GM23338 (cell line): ENCODE measurements around the gene B3GALNT2. TPM values are rescaled to one million over a fixed set of nuclear protein-coding genes. Genes with fewer than 3 reads are reported as not detected.

Source experiments
- ATAC-seq: fragments of 200-7000 bp; cut with Tn5 transposase; 3 replicates; pipeline ENCODE4 v1.9.1; 2020
- DNase-seq: peaks from one replicate; pipeline ENCODE4 v3.0.0-alpha.2; 2015; ENCODE audit warnings: low spot score
- H2AFZ ChIP-seq: fragments of 200-600 bp; sonication (generic); 2 replicates; pipeline ENCODE4 v1.8.0; 2016; ENCODE audit warnings: antibody characterized with exemption, mild to moderate bottlenecking, moderate library complexity
- H3F3A ChIP-seq: fragments of 200-600 bp; sonication (generic); replicated peaks from 2 replicates; pipeline ENCODE4 v1.8.0; 2017; ENCODE audit warnings: antibody characterized with exemption, mixed run types, low read depth
- H3K27ac ChIP-seq: fragments of 200-600 bp; sonication (generic); 2 replicates; pipeline ENCODE4 v1.6.1; 2016; ENCODE audit warnings: low read depth
- H3K27me3 ChIP-seq: fragments of 200-600 bp; sonication (generic); 2 replicates; pipeline ENCODE4 v1.8.0; 2016; ENCODE audit warnings: mild to moderate bottlenecking, mixed run types, moderate library complexity; ENCODE audit not compliant: insufficient read depth
- H3K36me3 ChIP-seq: fragments of 200-600 bp; sonication (generic); 2 replicates; pipeline ENCODE4 v1.8.0; 2016; ENCODE audit warnings: mild to moderate bottlenecking; ENCODE audit not compliant: insufficient read depth
- H3K4me1 ChIP-seq: fragments of 200-600 bp; sonication (generic); 2 replicates; pipeline ENCODE4 v1.8.0; 2016; ENCODE audit warnings: mild to moderate bottlenecking, moderate library complexity; ENCODE audit not compliant: insufficient read depth
- H3K4me2 ChIP-seq: fragments of 200-600 bp; sonication (generic); 2 replicates; pipeline ENCODE4 v1.7.1; 2017; ENCODE audit warnings: mixed run types
- H3K4me3 ChIP-seq: fragments of 200-600 bp; sonication (generic); 2 replicates; pipeline ENCODE4 v1.6.1; 2016; ENCODE audit warnings: mixed run types
- H3K79me2 ChIP-seq: fragments of 200-600 bp; sonication (generic); replicated peaks from 2 replicates; pipeline ENCODE4 v1.8.0; 2017; ENCODE audit warnings: mild to moderate bottlenecking; ENCODE audit not compliant: insufficient read depth
- H3K9me2 ChIP-seq: fragments of 200-600 bp; sonication (generic); 2 replicates; pipeline ENCODE4 v1.8.0; 2017; ENCODE audit not compliant: insufficient read depth
- H4K20me1 ChIP-seq: fragments of 200-600 bp; sonication (generic); replicated peaks from 2 replicates; pipeline ENCODE4 v1.8.0; 2017; ENCODE audit warnings: mild to moderate bottlenecking; ENCODE audit not compliant: insufficient read depth
- H3K27ac Mint-ChIP-seq: 2 replicates; pipeline ENCODE4 v1.8.0; 2020; ENCODE audit warnings: inconsistent platforms, mild to moderate bottlenecking, moderate library complexity, mixed read lengths
- H3K27me3 Mint-ChIP-seq: 3 replicates; pipeline ENCODE4 v1.8.0; 2022; ENCODE audit warnings: low read depth, mild to moderate bottlenecking, moderate library complexity, mixed read lengths, inconsistent platforms; ENCODE audit not compliant: insufficient read depth, poor library complexity
- H3K36me3 Mint-ChIP-seq: 3 replicates; pipeline ENCODE4 v1.8.0; 2021; ENCODE audit warnings: low read depth, mild to moderate bottlenecking, inconsistent platforms, moderate library complexity, mixed read lengths
- H3K4me1 Mint-ChIP-seq: 3 replicates; pipeline ENCODE4 v1.8.0; 2020; ENCODE audit warnings: mild to moderate bottlenecking, inconsistent platforms, mixed read lengths
- H3K4me3 Mint-ChIP-seq: 3 replicates; pipeline ENCODE4 v1.8.0; 2021; ENCODE audit warnings: moderate library complexity, mild to moderate bottlenecking, inconsistent platforms, mixed read lengths
- H3K9me3 Mint-ChIP-seq: 3 replicates; pipeline ENCODE4 v1.8.0; 2020; ENCODE audit warnings: moderate library complexity, mild to moderate bottlenecking, inconsistent platforms, mixed read lengths
- CREB1 ChIP-seq: fragments of 250-450 bp; sonication (Bioruptor Pico); IDR thresholded peaks from 2 replicates; pipeline ENCODE4 v1.5.0; 2020; ENCODE audit warnings: low read depth, mild to moderate bottlenecking, moderate library complexity
- CTCF ChIP-seq, 2 experiments: fragments of 200-600 bp in 1 of 2; sonication (generic) in 1 of 2; conservative IDR thresholded peaks; 2 replicates each; pipeline versions ENCODE4 v1.5.1 to v1.6.1; 2016 to 2017; ENCODE audit warnings: antibody characterized with exemption in 2 of 2, low read depth in 2 of 2, mild to moderate bottlenecking in 2 of 2, moderate library complexity in 1 of 2
- NANOG ChIP-seq: IDR thresholded peaks from 2 replicates; pipeline ENCODE4 v1.6.1; 2016; ENCODE audit warnings: antibody characterized with exemption, borderline replicate concordance
- POLR2AphosphoS5 ChIP-seq: IDR thresholded peaks from 2 replicates; pipeline ENCODE4 v1.6.1; 2016; ENCODE audit warnings: antibody characterized with exemption, low read depth
- STAT1 ChIP-seq: IDR thresholded peaks from one replicate; pipeline ENCODE4 v1.6.1; 2016; ENCODE audit warnings: antibody characterized with exemption; ENCODE audit not compliant: unreplicated experiment
- polyA plus RNA-seq: library from polyadenylated mRNA; unstranded; fragments of >200 nt; fragmentation: Nextera tagmentation; extraction: Ambion mirVana; gene quantifications from 2 replicates; pipeline ENCODE4 v1.2.1, GENCODE V29; 2016
- total RNA-seq: library from RNA; depleted of rRNA; stranded (reverse); fragments of >200 nt; shearing (Covaris generic); gene quantifications from 2 replicates; pipeline ENCODE4 v1.2.3, GENCODE V29; 2014
- TF ChIP-seq, protein P1 (sequence below): fragments of 250-450 bp; sonication (Bioruptor Pico); IDR thresholded peaks from 2 replicates; pipeline ENCODE4 v1.5.0; 2020; ENCODE audit warnings: mild to moderate bottlenecking, moderate library complexity
- TF ChIP-seq, protein P2 (sequence below): IDR thresholded peaks from 2 replicates; pipeline ENCODE4 v1.6.1; 2016; ENCODE audit warnings: antibody characterized with exemption

Gene B3GALNT2
- total and polyA plus RNA-seq, 2 experiments from 2014 or later, result 14.4 to 48.8 TPM

DNA sequence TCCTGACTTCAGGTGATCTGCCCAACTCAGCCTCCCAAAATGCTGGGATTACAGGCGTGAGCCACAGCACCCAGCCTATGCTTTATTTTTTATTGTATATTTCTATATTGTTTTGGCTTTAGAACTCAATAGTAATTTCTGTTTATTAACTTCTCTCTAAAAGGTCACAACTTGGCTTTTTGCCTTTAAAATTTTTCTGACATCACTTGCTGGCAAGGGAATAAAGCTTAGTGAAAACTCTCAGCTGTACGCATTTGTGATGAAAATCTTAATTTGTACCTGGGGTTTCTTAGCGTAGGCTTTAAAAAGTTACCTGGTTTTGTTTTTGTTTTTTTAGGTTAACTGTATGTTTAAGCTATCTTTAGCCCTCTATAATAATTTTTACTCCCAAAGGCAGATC lies 36.2 kb downstream of the B3GALNT2 start:
- H3K27ac Mint-ChIP-seq, result no peak overlapping the region
- Histone ChIP-seq H3K27ac (no peak overlapping the region), H3K9me2 (no peaks in the 10 kb centered on the region), H4K20me1 (peaks cover 7% of the 10 kb centered on the region; the same call in 1 of the 2 replicates), H2AFZ (no peak overlapping the region), H3K4me3 (no peak overlapping the region), H3F3A (no peaks in the 10 kb centered on the region), H3K27me3 (no peaks in the 10 kb centered on the region), H3K4me2 (no peak overlapping the region), H3K4me1 (no peaks in the 10 kb centered on the region), H3K79me2 (no peaks in the 10 kb centered on the region; the same call in 1 of the 2 replicates), H3K36me3 (peaks cover 3% of the 10 kb centered on the region)
- no peak for ATAC-seq
- TF ChIP-seq POLR2AphosphoS5, result no peak
- no peak for TF ChIP-seq CREB1 (CRISPR knock-in tag)
- TF ChIP-seq CTCF (conservative IDR thresholded peaks at IDR 0.05; ENCODE audit: low read depth in 2 of 2), result no peak
- TF ChIP-seq, protein P1, sequence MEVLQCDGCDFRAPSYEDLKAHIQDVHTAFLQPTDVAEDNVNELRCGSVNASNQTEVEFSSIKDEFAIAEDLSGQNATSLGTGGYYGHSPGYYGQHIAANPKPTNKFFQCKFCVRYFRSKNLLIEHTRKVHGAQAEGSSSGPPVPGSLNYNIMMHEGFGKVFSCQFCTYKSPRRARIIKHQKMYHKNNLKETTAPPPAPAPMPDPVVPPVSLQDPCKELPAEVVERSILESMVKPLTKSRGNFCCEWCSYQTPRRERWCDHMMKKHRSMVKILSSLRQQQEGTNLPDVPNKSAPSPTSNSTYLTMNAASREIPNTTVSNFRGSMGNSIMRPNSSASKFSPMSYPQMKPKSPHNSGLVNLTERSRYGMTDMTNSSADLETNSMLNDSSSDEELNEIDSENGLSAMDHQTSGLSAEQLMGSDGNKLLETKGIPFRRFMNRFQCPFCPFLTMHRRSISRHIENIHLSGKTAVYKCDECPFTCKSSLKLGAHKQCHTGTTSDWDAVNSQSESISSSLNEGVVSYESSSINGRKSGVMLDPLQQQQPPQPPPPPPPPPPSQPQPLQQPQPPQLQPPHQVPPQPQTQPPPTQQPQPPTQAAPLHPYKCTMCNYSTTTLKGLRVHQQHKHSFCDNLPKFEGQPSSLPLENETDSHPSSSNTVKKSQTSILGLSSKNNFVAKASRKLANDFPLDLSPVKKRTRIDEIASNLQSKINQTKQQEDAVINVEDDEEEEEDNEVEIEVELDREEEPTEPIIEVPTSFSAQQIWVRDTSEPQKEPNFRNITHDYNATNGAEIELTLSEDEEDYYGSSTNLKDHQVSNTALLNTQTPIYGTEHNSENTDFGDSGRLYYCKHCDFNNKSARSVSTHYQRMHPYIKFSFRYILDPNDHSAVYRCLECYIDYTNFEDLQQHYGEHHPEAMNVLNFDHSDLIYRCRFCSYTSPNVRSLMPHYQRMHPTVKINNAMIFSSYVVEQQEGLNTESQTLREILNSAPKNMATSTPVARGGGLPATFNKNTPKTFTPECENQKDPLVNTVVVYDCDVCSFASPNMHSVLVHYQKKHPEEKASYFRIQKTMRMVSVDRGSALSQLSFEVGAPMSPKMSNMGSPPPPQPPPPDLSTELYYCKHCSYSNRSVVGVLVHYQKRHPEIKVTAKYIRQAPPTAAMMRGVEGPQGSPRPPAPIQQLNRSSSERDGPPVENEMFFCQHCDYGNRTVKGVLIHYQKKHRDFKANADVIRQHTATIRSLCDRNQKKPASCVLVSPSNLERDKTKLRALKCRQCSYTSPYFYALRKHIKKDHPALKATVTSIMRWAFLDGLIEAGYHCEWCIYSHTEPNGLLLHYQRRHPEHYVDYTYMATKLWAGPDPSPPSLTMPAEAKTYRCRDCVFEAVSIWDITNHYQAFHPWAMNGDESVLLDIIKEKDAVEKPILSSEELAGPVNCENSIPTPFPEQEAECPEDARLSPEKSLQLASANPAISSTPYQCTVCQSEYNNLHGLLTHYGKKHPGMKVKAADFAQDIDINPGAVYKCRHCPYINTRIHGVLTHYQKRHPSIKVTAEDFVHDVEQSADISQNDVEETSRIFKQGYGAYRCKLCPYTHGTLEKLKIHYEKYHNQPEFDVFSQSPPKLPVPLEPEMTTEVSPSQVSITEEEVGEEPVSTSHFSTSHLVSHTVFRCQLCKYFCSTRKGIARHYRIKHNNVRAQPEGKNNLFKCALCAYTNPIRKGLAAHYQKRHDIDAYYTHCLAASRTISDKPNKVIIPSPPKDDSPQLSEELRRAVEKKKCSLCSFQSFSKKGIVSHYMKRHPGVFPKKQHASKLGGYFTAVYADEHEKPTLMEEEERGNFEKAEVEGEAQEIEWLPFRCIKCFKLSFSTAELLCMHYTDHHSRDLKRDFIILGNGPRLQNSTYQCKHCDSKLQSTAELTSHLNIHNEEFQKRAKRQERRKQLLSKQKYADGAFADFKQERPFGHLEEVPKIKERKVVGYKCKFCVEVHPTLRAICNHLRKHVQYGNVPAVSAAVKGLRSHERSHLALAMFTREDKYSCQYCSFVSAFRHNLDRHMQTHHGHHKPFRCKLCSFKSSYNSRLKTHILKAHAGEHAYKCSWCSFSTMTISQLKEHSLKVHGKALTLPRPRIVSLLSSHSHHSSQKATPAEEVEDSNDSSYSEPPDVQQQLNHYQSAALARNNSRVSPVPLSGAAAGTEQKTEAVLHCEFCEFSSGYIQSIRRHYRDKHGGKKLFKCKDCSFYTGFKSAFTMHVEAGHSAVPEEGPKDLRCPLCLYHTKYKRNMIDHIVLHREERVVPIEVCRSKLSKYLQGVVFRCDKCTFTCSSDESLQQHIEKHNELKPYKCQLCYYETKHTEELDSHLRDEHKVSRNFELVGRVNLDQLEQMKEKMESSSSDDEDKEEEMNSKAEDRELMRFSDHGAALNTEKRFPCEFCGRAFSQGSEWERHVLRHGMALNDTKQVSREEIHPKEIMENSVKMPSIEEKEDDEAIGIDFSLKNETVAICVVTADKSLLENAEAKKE (CRISPR knock-in tag), result no peak
- H3K4me3 Mint-ChIP-seq, result no peak overlapping the region
- H3K36me3 Mint-ChIP-seq, result peaks cover 40% of the 10 kb centered on the region
- DNase-seq, result no peak
- no peaks in the 10 kb centered on the region for H3K27me3 Mint-ChIP-seq
- H3K9me3 Mint-ChIP-seq, result no peaks in the 10 kb centered on the region
- H3K4me1 Mint-ChIP-seq, result no peaks in the 10 kb centered on the region

GRCh38 chr1:235465066-235465465 lies 39.2 kb downstream of the B3GALNT2 start:
- Histone ChIP-seq H2AFZ (no peak overlapping the region), H4K20me1 (0 out of 2 replicates have a peak, but pooled peaks cover 7% of the 10 kb centered on the region), H3K27ac (no peak overlapping the region), H3F3A (no peaks in the 10 kb centered on the region), H3K79me2 (no peaks in the 10 kb centered on the region; the same call in 1 of the 2 replicates), H3K4me2 (no peak overlapping the region), H3K27me3 (no peaks in the 10 kb centered on the region), H3K9me2 (no peaks in the 10 kb centered on the region), H3K4me3 (no peak overlapping the region), H3K4me1 (no peaks in the 10 kb centered on the region), H3K36me3 (peaks cover 3% of the 10 kb centered on the region)
- H3K4me3 Mint-ChIP-seq, result no peak overlapping the region
- H3K27me3 Mint-ChIP-seq, result no peaks in the 10 kb centered on the region
- DNase-seq (no peak), ATAC-seq (no peak)
- no peaks in the 10 kb centered on the region for H3K9me3 Mint-ChIP-seq
- TF ChIP-seq STAT1 (no peak), NANOG (no peak), CTCF (conservative IDR thresholded peaks at IDR 0.05; ENCODE audit: low read depth in 2 of 2) (no peak), POLR2AphosphoS5 (no peak)
- TF ChIP-seq, protein P2, sequence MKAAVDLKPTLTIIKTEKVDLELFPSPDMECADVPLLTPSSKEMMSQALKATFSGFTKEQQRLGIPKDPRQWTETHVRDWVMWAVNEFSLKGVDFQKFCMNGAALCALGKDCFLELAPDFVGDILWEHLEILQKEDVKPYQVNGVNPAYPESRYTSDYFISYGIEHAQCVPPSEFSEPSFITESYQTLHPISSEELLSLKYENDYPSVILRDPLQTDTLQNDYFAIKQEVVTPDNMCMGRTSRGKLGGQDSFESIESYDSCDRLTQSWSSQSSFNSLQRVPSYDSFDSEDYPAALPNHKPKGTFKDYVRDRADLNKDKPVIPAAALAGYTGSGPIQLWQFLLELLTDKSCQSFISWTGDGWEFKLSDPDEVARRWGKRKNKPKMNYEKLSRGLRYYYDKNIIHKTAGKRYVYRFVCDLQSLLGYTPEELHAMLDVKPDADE, result no peak
- H3K36me3 Mint-ChIP-seq, result peaks cover 38% of the 10 kb centered on the region
- H3K27ac Mint-ChIP-seq, result no peak overlapping the region
- H3K4me1 Mint-ChIP-seq, result no peaks in the 10 kb centered on the region
